HG02678 (cell line): Measurements from ENCODE around the gene SLC12A7.
"Not testable (repeated sequence)": the region's sequence is repeated elsewhere in the genome, so short reads cannot be mapped to it uniquely, and the experiment has no call there.

Source experiments
- ATAC-seq: cut with Tn5 transposase; IDR thresholded peaks from one replicate; pipeline ENCODE4 v1.9.1; 2021; ENCODE audit warnings: mild to moderate bottlenecking, moderate library complexity; ENCODE audit not compliant: unreplicated experiment

The SLC12A7 gene

DNA sequence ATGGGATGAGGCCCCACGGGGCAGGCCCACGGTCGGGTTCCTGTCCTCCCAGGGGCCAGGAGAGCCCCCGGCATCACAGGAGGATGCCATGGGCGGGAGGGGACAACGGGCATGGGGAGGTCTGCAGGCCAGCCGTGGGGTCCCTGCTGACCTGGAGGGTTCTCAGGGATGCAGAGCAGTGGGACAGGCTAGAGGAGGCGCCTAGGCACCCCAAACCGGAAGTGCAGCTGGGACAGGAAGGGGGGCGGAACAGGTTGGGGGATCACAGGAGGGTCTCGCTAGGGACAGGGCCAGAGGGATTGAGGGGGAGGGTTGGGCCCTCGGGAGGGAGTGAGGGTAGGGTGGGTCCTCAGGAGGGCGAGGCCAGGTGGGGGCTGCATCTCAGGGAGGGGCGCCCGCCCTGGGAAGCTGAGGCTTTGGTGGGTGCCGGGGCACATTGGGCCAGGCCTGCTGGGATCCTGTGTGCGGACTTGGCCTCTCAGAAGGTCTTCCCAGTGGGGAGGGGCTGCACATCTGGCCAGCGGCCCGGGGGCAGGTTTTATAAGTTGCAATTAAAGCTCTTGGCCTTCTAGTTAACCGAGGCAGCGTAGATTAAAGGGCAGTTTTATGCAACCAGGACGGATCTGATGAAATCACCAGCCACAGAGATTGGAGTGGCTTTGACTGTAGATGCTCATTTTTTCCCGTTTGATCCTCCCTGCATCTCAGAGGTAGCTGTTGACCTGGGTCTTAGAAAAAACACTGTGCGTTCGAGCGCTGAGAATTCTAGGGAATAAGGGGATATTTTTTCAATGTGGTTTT, 83.2 kb downstream of the SLC12A7 start:
- no peak for ATAC-seq

DNA sequence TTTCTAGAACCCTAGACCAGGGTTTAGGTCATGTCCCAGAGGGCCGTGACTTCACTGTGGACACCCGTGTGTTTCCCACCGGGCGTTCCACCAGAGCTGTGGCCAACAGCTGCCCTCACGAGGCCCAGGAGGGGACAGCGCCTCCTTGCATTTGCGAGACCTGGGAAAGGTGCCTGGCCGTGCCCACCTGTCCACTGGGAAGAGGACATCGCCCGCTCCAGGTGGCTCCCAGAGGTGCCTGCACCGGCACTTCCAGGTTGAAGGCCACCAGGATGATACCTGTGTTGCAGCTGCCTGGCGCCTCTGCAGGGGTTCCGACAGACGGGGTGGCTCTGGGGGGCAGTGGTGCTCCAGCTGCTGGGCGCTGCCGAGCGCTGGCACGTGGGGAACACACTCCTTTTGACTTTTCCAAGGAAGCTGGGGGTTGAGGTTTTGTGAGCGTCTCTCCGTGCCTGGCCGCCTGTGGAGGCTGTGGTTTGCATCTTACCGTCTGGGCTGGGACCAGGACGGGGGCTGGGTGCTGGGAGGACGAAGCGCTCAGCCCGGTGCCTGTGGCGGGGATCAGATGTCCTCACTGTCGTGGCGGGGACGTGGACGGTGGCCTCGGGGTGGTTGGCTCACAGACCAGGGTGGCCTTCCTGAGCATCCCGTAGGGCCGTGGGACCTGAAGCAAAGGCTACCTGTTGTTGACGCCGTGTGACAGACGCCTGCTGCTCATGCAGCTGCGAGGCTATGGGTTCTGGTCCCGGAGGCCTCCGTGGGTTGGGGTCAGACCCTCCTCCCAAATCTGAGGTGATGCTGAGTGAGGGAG, 84.0 kb downstream of the SLC12A7 start:
- ATAC-seq = no peak

DNA sequence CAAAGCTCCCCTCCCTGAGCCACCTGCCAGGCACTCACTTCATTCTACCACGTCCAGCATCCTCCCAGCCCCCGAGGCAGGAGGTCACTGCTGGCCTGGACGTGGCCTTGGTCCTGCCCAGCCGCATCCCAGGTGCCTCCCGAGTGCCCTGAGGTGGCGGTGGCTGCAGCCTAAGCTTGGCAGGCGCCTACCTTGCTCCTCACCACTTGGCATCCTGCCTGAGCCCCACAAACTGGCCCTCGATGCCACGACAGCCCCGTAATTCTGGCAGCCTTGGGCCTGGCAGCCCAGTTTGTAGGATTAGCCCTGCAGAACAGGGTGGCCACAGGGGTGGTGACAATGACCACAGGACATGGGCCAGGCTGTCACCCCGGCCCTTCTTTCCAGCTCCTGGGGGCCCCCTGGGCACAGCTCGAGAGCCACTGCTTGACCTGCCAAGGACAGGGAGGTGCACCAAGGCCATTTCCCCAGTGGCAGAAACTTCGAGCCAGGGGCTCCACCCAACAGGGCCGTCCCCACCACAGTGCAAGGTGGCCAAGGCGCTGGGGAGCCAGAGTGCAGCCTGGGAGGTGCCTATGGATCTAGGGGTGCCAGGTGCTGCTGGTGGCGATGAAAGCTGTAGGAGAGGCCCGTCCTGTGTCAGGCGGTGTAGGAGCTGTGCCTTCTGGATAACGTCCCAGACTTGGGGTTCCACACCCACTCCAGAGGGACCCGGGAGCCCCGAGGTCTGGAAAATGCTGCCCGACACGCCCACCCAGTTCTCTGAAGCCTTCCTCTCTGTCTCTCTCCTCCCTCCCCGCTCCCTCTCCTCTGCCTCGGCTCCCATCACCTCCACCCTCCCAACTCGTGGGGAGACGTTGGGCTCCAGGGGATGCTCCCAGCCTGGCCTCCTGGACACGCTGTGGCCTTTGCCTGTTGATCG, 84.9 kb downstream of the SLC12A7 start:
- ATAC-seq = no peak

- ATAC-seq = not testable (repeated sequence)
Observed at GRCh38 chr5:1021969-1022336, 89.9 kb downstream of the SLC12A7 start.

DNA sequence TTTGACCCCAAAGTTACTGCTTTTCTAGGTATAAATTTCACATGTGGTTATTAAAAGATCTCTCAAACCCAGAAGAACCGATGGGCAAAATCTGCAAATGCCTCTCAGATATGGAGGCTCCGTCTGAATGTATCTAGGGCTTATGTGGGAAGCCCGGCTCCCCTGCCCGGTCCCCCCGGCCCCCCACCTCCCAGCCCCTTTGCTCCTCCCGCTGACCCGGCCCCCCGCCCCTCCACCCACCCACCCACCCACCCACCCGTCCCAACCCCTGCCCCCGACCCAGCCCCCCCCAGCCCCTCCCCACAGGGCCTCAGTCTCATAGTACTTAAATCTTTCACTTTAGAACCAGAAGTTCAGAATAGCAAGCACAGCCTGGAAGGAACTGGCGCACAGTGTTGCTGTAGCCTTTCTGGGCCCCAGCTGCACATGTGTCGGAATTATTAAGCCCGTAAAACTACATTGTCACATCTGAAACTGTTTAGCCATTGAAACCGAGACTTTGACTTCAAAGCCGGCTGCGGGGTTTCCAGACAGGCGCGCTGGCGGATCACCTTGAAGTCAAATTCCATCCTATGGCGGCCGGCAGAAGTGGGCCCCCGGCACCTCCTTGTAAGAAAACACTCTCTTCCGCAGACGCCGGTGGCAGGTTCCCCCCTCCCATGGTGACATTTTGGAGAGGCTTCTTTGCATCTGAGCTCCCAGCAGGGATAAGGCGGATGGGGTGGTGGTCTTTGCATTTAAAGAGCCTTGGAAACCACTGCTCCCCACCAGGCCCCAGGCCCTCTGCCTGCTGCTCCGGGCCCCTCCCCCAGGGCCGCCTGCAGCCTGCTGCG, 90.5 kb downstream of the SLC12A7 start:
- no peak for ATAC-seq

GRCh38 chr5:1020452-1020961, 91.4 kb downstream of the SLC12A7 start:
- no peak for ATAC-seq

DNA sequence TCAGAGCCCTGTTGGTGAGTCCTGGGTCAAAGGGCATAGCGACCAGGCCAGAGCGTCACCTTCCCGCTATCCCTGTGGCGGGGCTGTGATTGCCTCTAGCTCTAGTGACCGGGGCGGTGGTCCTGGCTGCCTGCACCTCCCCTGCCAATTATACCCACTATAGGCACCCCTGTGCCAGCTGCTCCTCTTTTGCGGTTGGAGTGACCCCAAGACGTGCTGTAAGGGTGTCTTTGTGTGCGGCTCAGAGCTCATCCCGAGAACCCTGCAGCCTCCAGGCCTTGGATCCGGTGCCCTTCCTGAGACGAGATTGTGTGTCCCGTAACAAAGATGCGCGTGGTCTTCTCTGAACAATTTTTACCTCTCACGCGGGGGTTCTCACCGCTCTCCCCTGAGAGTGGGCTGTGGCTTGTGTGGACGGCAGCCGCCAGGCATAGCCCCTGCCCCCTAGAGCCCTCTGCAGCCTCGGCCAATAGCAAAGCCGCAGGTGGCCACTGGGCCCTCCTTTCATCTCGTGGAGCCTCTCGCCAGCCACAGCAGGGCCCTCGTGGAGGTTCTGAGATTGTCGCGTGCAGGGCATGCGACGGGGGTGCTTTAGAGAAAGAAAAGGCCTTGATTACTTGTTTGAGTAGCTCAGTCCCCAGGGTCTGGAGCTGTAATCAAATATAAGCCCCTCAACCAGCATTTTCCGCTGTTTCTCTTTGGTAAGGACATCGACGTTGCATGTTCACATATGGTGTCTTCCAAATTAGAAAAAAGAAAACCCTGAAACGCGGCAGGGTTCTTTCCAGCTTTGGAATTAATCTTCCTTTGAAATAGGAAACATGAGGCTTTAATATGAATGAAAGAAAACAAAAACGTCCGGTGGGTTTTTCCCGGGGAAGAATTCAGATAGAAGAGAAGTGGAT, 92.6 kb downstream of the SLC12A7 start:
- ATAC-seq = no peak

- no peak for ATAC-seq
Observed at GRCh38 chr5:1018596-1018995, 93.3 kb downstream of the SLC12A7 start.

DNA sequence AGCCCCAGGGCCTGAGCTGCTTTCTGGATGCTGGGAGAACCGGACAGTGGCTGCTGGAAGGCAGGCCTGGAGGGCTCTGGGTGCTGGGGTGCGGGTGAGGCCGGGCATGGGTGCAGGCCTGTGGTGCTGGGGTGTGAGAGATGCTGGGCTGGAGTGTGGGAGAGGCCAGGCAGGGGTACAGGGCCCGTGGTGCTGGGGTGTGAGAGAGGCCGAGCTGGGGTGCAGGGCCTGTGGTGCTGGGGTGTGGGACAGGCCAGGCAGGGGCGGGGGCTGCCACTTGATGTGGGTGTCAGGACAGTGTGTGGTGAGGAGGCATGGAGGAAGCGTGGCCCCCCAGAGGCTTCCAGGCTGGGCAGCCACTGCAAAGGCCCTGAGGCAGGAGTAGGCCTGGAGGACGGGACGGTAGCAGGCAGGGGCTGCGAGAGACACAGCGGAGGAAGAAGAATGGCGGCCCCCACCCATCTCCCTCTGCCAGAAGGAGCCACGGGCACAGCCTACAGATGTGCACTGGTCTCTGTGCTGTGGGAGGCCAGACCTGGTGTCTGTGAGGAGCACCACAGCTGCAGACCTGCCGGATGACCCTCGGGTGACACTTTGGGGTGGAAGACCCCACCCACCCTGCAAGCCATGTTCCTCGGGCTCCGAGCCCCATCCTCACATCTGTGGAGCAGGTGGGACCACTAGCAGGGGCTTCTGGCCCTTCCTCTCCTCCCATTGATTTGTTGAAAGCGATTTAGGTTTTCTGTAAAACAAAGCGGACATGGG, 94.0 kb downstream of the SLC12A7 start:
- ATAC-seq = no peak

DNA sequence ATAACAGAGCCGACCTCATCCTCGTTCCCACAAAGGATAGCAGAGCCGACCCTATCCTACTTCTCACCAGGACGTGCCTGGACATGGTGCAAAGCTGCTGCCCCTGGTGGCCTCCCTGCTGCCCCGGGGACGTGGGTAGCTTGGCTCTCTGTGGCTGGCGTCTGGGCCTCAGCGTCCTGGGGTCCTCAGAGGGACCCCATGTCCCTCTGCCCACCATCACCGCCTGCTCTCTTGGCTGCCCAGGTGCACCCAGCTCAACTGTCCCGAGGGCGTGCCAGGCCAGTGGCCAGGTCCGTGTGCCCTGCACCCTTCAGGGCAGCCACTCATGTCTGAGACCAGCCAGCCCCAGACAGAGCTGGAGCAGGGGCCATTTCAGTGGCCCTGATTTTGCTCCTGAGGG, 94.8 kb downstream of the SLC12A7 start:
- ATAC-seq = no peak

GRCh38 chr5:1016476-1016875, 95.4 kb downstream of the SLC12A7 start:
- ATAC-seq = no peak

GRCh38 chr5:1016036-1016435, 95.8 kb downstream of the SLC12A7 start:
- ATAC-seq = no peak

DNA sequence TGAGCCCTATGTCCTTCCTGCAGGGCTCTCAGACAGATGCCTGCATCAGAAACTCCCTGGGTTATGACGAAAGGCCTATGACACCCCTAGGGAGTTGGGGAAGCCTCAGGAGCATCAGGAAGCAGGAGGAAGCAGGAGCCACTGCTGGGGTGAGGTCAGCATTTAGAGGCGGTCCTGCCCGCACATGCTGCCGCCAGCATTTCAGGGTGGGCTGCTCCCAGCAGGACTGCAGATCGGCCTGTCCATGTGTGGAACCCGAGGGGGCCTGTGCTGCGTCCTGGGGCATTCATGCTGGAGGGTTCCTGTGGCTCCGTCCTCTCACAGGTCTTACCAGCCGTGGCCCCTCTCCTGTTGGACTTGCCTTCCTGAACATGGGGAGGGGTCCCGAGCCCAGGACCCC, 96.4 kb downstream of the SLC12A7 start:
- no peak for ATAC-seq

- ATAC-seq = no peak
Observed at GRCh38 chr5:1014781-1015221, 97.1 kb downstream of the SLC12A7 start.

DNA sequence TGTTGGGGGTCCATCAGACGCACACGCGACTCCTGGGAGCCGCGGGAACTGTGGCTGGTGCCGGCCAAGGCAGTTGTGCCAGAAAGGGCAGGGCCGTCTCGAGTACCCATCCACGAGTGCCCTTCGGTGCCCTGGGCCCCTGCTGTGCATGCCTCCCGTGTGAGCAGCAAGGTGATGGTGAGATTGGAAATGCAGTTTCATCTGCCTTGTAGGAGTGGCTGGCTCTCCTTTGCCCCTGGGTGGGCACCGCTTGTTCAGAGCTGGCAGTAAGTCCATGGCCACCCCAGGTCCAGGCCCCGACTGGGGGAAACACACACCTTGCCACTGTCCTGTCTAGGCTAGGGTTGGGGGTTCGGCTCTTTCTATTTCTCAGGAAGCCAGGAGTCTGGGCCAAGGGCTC, 97.5 kb downstream of the SLC12A7 start:
- no peak for ATAC-seq

GRCh38 chr5:1013948-1014301, 97.9 kb downstream of the SLC12A7 start:
- ATAC-seq = no peak

GRCh38 chr5:1013238-1013947, 98.5 kb downstream of the SLC12A7 start:
- ATAC-seq = no peak

GRCh38 chr5:1012900-1013237, 99.0 kb downstream of the SLC12A7 start:
- ATAC-seq = no peak
